Endothelial cell of coronary artery (primary cell): Measurements from ENCODE around the gene LTBP3. TPM values are rescaled to one million over a fixed set of nuclear protein-coding genes. Genes with fewer than 3 reads are reported as not detected.

Experiments
- total RNA-seq: library from RNA; depleted of rRNA; stranded (reverse); fragments of >200 nt; gene quantifications from 2 replicates; pipeline ENCODE4 v1.2.3, GENCODE V29; 2014

LTBP3 gene
- total RNA-seq: 22.0 and 64.9 TPM in 2 replicates

GRCh38 chr11:65558002-65558929 lies at the start of gene LTBP3:
LTBP3 (minus strand) TSS chr11:65558359; CDS start chr11:65557959, 400 bp downstream.

GRCh38 chr11:65595543-65596281 lies 37.6 kb upstream of the LTBP3 start, which contains the start of gene KCNK7:
KCNK7 (minus strand) TSS chr11:65595800; CDS start chr11:65595772, 28 bp downstream.

GRCh38 chr11:65575568-65576231 lies 17.5 kb upstream of the LTBP3 start, which contains the start of gene EHBP1L1:
EHBP1L1 (plus strand) TSS chr11:65576053; CDS start chr11:65576303, 250 bp downstream.

GRCh38 chr11:65572356-65573051 lies 14.3 kb upstream of the LTBP3 start, which contains the start of gene FAM89B:
FAM89B (plus strand) TSS chr11:65572538; CDS start chr11:65572670, 132 bp downstream.

GRCh38 chr11:65569973-65570918 lies 12.1 kb upstream of the LTBP3 start, which contains the start of gene ZNRD2:
ZNRD2 (plus strand) TSS chr11:65570477; CDS start chr11:65570492, 15 bp downstream.

GRCh38 chr11:65524741-65525545 lies 33.2 kb downstream of the LTBP3 start, which contains the start of gene SCYL1:
SCYL1 (plus strand) TSS chr11:65525083; CDS start chr11:65525154, 71 bp downstream.

GRCh38 chr11:65498977-65499712 lies 59.0 kb downstream of the LTBP3 start, which contains the start of gene MALAT1:
MALAT1 (plus strand) TSS chr11:65499045.

Other genes starting within 250 kb of the LTBP3 start
- gene CDC42EP2, start 243.5 kb downstream of the LTBP3 start, total RNA-seq: 17.4 and 19.1 TPM in 2 replicates
- 24.2 and 27.9 TPM in 2 replicates for gene DPF2, start 224.5 kb downstream of the LTBP3 start, total RNA-seq
- gene TIGD3, start 203.6 kb downstream of the LTBP3 start, total RNA-seq: 0.09 and 0.27 TPM in 2 replicates
- gene SLC25A45, start 175.7 kb downstream of the LTBP3 start, total RNA-seq: 0.75 and 0.90 TPM in 2 replicates
- gene FRMD8, start 171.7 kb downstream of the LTBP3 start, total RNA-seq: 57.5 and 58.2 TPM in 2 replicates
- 78.3 and 264 TPM in 2 replicates for gene NEAT1, start 135.6 kb downstream of the LTBP3 start, total RNA-seq
- gene MALAT1, start 59.3 kb downstream of the LTBP3 start, total RNA-seq: 3,896 and 9,461 TPM in 2 replicates
- 64.0 and 70.9 TPM in 2 replicates for gene SCYL1, start 33.3 kb downstream of the LTBP3 start, total RNA-seq
- 46.6 and 57.7 TPM in 2 replicates for gene ZNRD2, start 12.1 kb upstream of the LTBP3 start, total RNA-seq
- gene FAM89B, start 14.2 kb upstream of the LTBP3 start, total RNA-seq: 17.2 and 22.1 TPM in 2 replicates
- gene EHBP1L1, start 17.7 kb upstream of the LTBP3 start, total RNA-seq: 27.8 and 58.7 TPM in 2 replicates
- gene KCNK7, start 37.4 kb upstream of the LTBP3 start, total RNA-seq: 0.18 and 0.47 TPM in 2 replicates
- 76.3 and 82.1 TPM in 2 replicates for gene MAP3K11, start 55.9 kb upstream of the LTBP3 start, total RNA-seq
- gene PCNX3, start 57.4 kb upstream of the LTBP3 start, total RNA-seq: 12.2 and 17.9 TPM in 2 replicates
- gene SIPA1, start 79.7 kb upstream of the LTBP3 start, total RNA-seq: 44.3 and 58.9 TPM in 2 replicates
- gene RELA, start 104.6 kb upstream of the LTBP3 start, total RNA-seq: 16.1 and 26.0 TPM in 2 replicates
- gene KAT5, start 153.9 kb upstream of the LTBP3 start, total RNA-seq: 37.5 and 39.5 TPM in 2 replicates
- 47.5 and 48.0 TPM in 2 replicates for gene RNASEH2C, start 162.4 kb upstream of the LTBP3 start, total RNA-seq
- gene AP5B1, start 222.6 kb upstream of the LTBP3 start, total RNA-seq: 5.5 and 8.0 TPM in 2 replicates
- not detected in 2 replicates for gene OVOL1, start 228.7 kb upstream of the LTBP3 start, total RNA-seq